Suprapubic skin (tissue), 4 donors: Measurements from ENCODE around the gene GSG1L.

Source experiments
- CTCF ChIP-seq, 2 donors: fragments of 200-600 bp in 1 of 2; fragments of 450-650 bp in 1 of 2; sonication (generic) in 1 of 2; IDR thresholded peaks; one replicate each; pipeline ENCODE4 v1.5.1; 2016 to 2019; ENCODE audit warnings: antibody characterized with exemption in 2 of 2, mild to moderate bottlenecking in 1 of 2, moderate library complexity in 1 of 2
- EP300 ChIP-seq: sonication (generic); formaldehyde crosslinking; IDR thresholded peaks from one replicate; pipeline ENCODE4 v1.6.1; 2017; ENCODE audit warnings: antibody characterized with exemption
- POLR2A ChIP-seq, 2 donors: fragments of 450-650 bp; IDR thresholded peaks; one replicate each; pipeline ENCODE4 v1.6.1; 2017; ENCODE audit warnings: antibody characterized with exemption in 2 of 2, mild to moderate bottlenecking in 2 of 2, moderate library complexity in 2 of 2
- POLR2AphosphoS5 ChIP-seq, 3 donors: sonication (generic); formaldehyde crosslinking; IDR thresholded peaks; one replicate each; pipeline ENCODE4 v1.6.1; 2017; ENCODE audit warnings: antibody characterized with exemption in 3 of 3

GRCh38 chr16:27800817-27801216 lies 262.7 kb downstream of the GSG1L start:
- TF ChIP-seq CTCF (IDR thresholded peaks at IDR 0.05) (no peak), POLR2AphosphoS5 (IDR thresholded peaks at IDR 0.05) (no peak), EP300 (no peak), POLR2A (IDR thresholded peaks at IDR 0.05) (no peak)
